ENCODE results near the gene NFKBIL1. TPM values are rescaled to one million over a fixed set of nuclear protein-coding genes. Genes with fewer than 3 reads are reported as not detected.

Gene NFKBIL1
- total RNA-seq, 1 donor from 2014 or later: 33.2 TPM

- Mint-ChIP-seq H3K36me3 (ENCODE audit: unreplicated experiment) (peaks cover 10% of the 10 kb centered on the region), H3K4me1 (ENCODE audit: unreplicated experiment) (peaks cover 5% of the 10 kb centered on the region), H3K4me3 (ENCODE audit: unreplicated experiment) (no peak overlapping the region), H3K9me3 (ENCODE audit: unreplicated experiment) (no peaks in the 10 kb centered on the region), H3K27me3 (ENCODE audit: unreplicated experiment) (no peaks in the 10 kb centered on the region), H3K27ac (ENCODE audit: unreplicated experiment) (no peak overlapping the region)
- TF ChIP-seq CTCF (IDR thresholded peaks at IDR 0.05): no peak
- no peak for DNase-seq (ENCODE audit: extremely low spot score, unreplicated experiment)
Measured at GRCh38 chr6:31513456-31514165, 33.8 kb upstream of the NFKBIL1 start.

GRCh38 chr6:31521835-31522234 lies 25.6 kb upstream of the NFKBIL1 start:
- TF ChIP-seq CTCF (IDR thresholded peaks at IDR 0.05): no peak
- Mint-ChIP-seq H3K27me3 (ENCODE audit: unreplicated experiment) (peaks cover 20% of the 10 kb centered on the region), H3K9me3 (ENCODE audit: unreplicated experiment) (no peaks in the 10 kb centered on the region), H3K4me3 (ENCODE audit: unreplicated experiment) (no peak overlapping the region), H3K27ac (ENCODE audit: unreplicated experiment) (no peak overlapping the region), H3K36me3 (ENCODE audit: unreplicated experiment) (no peaks in the 10 kb centered on the region), H3K4me1 (ENCODE audit: unreplicated experiment) (peaks cover 7% of the 10 kb centered on the region)
- no peak for DNase-seq (ENCODE audit: extremely low spot score, unreplicated experiment)

GRCh38 chr6:31525553-31525931 lies 21.9 kb upstream of the NFKBIL1 start:
- Mint-ChIP-seq H3K27me3 (ENCODE audit: unreplicated experiment) (peaks cover 14% of the 10 kb centered on the region), H3K4me1 (ENCODE audit: unreplicated experiment) (peaks cover 8% of the 10 kb centered on the region), H3K27ac (ENCODE audit: unreplicated experiment) (no peak overlapping the region), H3K4me3 (ENCODE audit: unreplicated experiment) (no peak overlapping the region), H3K36me3 (ENCODE audit: unreplicated experiment) (peaks cover 6% of the 10 kb centered on the region), H3K9me3 (ENCODE audit: unreplicated experiment) (no peaks in the 10 kb centered on the region)
- DNase-seq (ENCODE audit: extremely low spot score, unreplicated experiment): no peak
- TF ChIP-seq CTCF (IDR thresholded peaks at IDR 0.05): no peak

GRCh38 chr6:31525932-31526591 lies 21.3 kb upstream of the NFKBIL1 start:
- Mint-ChIP-seq H3K27me3 (ENCODE audit: unreplicated experiment) (peaks cover 11% of the 10 kb centered on the region), H3K4me3 (ENCODE audit: unreplicated experiment) (no peak overlapping the region), H3K9me3 (ENCODE audit: unreplicated experiment) (no peaks in the 10 kb centered on the region), H3K27ac (ENCODE audit: unreplicated experiment) (peak overlapping the region; percentile 21), H3K4me1 (ENCODE audit: unreplicated experiment) (peaks cover 8% of the 10 kb centered on the region), H3K36me3 (ENCODE audit: unreplicated experiment) (peaks cover 11% of the 10 kb centered on the region)
- no peak for DNase-seq (ENCODE audit: extremely low spot score, unreplicated experiment)
- no peak for TF ChIP-seq CTCF (IDR thresholded peaks at IDR 0.05)

- no peak for TF ChIP-seq CTCF (IDR thresholded peaks at IDR 0.05)
- H3K27me3 Mint-ChIP-seq (ENCODE audit: unreplicated experiment): no peaks in the 10 kb centered on the region
- H3K4me3 Mint-ChIP-seq (ENCODE audit: unreplicated experiment): no peak overlapping the region
- H3K9me3 Mint-ChIP-seq (ENCODE audit: unreplicated experiment): no peaks in the 10 kb centered on the region
- DNase-seq (ENCODE audit: extremely low spot score, unreplicated experiment): no peak
- peaks cover 8% of the 10 kb centered on the region for H3K4me1 Mint-ChIP-seq (ENCODE audit: unreplicated experiment)
- H3K36me3 Mint-ChIP-seq (ENCODE audit: unreplicated experiment): peaks cover 26% of the 10 kb centered on the region
- H3K27ac Mint-ChIP-seq (ENCODE audit: unreplicated experiment): peak overlapping the region; percentile 43
Measured at GRCh38 chr6:31528307-31528777, 19.1 kb upstream of the NFKBIL1 start.
